HG02973 (cell line): ENCODE results near the gene DISP3.

ENCODE experiments used
- ATAC-seq: cut with Tn5 transposase; IDR thresholded peaks from one replicate; pipeline ENCODE4 v1.9.1; 2021; ENCODE audit warnings: moderate library complexity; ENCODE audit not compliant: unreplicated experiment

The DISP3 gene

DNA sequence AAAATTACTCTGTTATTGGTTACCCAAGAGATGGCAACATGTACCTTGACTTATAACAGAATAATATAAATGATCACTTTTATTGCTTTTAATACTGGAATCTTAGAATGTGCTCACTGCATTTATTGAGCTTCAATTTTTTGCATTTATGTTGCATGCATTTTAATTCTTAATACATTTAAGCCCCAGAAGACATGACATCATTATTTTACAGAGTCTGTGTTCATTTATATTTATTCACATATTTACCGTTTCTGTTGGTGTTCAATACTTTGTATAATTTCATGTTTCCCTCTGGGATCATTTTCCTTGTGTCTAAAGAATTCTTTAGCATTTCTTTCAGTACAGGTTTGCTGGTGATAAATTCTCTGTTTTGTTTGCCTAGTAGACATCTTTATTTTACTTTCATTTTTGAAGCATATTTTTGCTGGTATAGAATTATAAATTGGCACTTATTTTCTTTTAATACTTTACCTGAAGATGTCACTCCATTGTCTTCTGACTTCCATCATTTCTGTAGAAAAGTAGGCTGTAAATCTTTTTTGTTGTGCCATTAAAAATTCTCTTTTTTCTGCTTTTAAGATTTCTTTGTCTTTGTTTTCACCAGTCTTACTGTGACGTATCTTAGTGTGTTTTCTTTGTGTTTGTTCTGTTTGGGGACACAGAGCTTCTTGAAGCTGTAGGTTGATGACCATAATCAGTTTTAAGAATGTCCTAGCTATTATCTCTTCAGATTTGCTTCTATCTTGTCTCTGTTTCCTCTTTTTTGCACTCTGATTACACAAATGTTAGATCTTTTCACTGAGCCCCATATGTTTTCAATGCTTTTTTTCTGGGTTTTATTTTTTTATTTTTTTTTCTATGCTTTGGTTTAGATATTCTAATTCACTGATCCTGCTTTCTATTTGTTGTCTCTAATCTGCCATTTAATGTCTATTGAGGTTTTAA, 26.9 kb downstream of the DISP3 start:
- no peak for ATAC-seq

DNA sequence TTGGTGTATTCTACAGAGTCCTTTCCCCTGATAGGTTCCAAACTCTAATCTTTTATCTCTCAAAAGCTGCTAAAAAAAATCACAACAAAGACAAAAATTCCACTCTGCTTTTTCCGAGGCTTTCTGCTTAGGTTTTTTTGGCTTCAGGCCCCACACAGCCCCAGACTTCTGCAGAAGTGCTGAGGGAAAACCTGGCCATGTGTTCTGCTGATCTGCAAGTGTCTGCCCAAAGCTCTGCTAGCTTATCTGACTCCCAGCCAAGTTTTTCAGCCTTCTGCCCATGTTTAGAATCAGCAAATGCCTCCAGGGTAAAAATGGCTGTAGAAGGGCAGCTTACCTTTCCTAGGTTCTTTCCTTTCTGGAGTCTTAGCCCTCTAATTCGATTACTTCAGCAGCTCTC, 28.4 kb downstream of the DISP3 start:
- no peak for ATAC-seq

DNA sequence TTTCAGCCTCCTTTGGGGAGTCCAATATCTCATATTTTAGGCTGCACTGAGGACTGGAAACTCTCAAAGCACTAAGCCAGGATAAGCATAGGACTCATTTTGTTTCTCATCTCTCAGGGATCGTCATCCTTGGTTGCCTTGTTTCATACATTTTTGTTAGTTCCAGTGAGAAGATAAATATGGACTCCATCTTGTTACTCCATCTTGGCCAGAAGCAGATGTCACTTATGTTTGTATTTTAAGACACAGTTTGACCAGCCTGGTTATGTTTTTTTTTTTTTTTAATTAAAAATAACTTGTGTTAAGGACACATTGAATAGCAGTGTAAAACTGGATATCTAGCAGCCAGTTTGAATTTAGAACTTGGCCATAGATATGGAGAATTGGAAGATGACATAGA, 34.7 kb downstream of the DISP3 start:
- no peak for ATAC-seq

DNA sequence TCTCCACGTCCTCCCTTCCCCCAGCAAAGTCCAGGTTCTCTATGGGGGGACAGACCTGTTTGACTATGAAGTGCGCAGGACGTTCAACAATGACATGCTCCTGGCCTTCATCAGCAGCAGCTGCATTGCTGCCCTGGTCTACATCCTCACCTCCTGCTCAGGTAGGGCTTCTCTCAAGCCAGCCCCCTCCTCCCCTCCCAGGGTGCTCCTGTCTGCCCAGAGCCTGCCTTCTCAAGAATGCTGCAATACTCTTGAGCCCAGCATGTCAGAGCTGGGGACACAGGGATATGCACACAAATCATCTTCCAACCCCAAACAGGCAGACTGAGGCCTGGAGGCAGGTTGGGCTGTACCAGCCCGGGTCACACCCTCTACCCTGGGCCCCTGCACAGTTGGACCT, 35.4 kb downstream of the DISP3 start:
- ATAC-seq = no peak

DNA sequence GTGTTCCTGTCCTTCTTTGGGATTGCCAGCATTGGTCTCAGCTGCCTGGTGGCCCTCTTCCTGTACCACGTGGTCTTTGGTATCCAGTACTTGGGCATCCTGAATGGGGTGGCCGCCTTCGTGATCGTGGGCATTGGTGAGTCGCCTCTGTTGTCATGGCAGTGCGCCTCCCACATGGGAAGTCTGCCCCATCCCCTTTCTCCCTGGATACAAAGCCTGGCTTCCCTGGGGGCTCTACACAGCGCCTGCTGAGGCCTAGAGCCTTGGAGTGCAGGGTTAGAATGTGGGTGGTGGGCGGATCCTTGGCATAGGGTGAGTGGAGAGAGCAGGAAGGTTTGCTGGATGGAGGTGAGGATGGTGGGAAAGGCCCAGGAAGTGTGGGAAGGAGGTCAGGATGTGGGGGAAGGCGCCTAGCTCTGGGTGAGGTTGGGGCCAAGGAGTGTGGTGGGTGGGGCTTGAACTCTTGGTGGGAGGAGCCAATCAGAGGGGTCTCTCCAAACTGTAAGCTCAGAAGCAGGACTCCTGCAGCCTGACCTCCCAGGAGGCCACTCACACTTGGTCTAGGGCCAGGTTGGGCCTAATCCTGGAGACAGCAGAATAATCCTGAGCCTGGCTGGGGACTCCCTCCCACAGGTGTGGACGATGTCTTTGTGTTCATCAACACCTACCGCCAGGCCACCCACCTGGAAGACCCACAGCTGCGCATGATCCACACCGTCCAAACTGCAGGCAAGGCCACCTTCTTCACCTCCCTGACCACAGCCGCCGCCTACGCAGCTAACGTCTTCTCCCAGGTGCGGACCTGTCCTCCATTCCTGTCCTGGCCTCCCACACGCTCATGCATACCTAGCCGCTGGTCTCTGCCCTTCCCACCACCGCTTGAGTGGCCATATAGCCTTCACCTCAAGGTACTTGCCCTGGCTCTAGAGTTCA, 36.7 kb downstream of the DISP3 start:
- ATAC-seq = no peak

DNA sequence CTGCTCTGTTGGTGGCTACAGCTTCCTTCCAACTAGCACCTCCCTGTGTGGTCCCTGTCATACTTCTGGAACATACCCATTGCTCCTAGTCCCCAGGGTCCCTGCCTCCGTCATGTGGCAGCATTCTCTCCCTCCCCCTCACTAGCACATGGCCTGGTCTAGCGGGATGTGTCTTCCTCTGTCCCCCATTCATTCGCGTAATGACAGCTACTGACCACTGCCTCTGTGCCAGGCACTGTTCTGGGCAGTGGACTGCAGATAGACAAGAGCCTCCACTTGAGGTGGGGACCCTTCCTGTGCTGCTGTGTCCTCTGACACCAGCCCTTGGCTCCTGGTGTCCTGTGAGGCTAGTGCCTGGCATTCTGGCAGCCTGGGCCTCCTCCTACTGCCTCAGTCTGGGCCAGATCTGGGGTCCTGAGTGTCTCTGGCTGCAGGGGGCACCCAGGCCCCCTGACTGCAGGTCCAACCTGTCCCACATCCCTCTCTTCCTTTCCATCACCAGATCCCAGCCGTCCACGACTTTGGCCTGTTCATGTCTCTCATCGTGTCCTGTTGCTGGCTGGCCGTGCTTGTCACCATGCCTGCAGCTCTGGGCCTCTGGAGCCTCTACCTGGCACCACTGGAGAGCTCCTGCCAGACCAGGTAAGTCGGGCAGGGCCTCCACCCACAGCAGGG, 38.1 kb downstream of the DISP3 start:
- ATAC-seq = no peak

DNA sequence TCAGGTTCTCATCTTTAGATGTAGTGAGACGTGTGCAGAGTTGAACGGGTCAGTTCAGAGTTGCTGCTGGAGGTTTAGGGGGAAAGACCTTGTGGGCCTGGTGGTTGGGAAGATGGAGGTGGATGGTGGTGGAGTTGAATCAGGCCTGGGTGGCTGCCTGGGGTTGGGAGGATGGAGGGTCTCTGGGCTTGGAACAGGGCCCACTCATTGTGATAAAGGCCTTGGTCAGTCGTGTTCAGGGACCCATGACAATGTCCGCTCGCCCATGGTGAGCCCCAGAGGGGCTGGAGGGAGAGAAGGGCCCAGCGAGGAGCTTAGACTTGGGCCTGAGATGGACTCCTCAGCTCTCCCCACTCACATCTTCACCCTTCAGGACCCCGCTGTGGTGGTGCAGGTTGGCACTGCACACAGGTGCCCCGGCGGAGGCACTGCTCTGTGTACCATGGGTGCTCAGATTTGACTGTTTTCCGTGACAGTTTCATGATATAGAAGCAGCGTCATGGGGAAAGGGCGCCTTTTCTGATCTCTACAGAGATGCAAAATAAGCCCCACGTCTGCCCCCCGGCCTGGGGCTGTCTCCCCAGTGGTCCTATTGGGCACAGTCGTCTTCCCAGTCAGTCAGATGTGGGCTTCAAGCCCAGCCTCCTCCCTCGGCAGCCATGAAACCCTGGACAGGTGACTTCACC, 39.2 kb downstream of the DISP3 start:
- no peak for ATAC-seq

DNA sequence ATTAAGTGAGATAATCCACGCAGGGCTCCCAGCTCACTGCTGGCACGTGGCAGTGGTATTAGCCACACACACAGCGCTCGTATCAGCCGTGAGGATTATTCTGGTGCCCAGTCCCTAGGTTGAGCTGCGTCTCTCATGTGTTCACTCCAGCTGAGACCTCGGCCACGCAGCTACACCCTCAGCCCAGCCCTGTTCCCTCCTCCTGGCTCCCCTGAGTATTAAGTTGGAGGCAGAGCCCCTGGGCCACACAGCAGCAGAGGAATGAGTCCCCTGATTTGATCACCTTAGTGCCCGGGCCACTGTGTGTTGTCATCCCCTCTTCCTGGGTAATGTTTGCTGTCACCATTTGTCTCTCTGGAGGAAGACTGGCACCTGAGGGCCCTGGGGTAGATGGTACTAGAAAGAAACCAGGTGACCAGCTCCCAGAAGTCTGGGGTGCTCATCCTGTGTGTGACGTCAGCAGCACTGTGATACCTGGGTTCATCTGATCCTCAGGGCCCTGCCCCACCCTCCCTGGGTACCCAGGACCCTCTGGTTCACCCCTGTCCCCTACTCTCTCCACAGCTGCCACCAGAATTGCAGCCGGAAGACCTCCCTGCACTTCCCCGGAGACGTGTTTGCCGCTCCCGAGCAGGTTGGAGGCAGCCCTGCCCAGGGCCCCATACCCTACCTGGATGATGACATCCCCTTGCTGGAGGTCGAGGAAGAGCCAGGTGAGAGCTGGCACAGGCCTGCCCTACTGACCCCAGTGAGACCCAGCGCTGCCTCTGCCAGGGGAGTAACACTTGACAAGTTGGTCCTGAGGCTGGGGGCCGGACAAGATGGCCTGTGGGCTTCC, 40.1 kb downstream of the DISP3 start:
- no peak for ATAC-seq

DNA sequence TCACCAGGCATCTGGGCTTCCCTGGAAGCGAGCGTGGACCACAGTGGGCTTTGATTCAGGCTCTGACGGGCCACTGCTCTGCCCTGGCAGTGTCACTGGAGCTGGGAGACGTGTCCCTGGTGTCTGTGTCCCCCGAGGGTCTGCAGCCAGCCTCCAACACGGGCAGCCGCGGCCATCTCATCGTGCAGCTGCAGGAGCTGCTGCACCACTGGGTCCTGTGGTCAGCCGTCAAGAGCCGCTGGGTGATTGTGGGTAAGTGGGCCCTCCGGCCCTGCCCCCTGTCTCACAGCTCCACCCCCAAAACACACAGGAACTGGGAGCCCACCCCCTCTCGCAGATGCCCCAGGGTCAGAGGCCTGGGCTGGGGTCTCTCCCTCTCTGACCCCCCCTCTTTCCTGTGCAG, 40.7 kb downstream of the DISP3 start:
- ATAC-seq = no peak

DNA sequence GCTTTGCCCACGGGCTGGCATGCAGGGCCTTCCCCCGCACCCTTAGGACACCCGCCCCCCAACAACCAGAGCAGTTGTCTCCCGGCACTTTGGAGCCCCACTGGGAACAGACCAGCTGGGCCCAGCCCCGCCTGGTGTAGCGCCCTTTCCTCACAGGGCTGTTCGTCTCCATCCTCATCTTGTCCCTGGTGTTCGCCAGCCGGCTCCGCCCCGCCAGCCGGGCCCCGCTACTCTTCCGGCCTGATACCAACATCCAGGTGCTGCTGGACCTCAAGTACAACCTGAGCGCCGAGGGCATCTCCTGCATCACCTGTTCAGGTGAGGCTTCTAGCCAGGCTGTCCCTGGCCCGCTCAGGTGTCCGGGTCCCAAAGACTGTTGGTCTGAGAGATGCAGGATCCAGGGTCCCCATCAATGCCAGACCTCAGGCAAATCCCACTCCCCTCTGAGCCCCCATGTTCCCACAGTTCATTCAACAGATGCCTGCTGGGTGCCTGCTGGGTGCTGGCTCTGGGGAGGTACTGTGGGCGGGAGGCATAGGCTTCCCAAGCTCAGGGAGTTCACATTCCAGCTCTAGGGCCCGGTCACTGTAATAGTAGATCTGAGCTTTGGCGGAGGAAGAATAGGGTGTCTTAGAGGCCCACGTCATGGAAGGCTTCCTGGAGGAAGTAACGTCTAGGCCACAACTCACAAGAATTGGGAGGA, 41.7 kb downstream of the DISP3 start:
- ATAC-seq = no peak

DNA sequence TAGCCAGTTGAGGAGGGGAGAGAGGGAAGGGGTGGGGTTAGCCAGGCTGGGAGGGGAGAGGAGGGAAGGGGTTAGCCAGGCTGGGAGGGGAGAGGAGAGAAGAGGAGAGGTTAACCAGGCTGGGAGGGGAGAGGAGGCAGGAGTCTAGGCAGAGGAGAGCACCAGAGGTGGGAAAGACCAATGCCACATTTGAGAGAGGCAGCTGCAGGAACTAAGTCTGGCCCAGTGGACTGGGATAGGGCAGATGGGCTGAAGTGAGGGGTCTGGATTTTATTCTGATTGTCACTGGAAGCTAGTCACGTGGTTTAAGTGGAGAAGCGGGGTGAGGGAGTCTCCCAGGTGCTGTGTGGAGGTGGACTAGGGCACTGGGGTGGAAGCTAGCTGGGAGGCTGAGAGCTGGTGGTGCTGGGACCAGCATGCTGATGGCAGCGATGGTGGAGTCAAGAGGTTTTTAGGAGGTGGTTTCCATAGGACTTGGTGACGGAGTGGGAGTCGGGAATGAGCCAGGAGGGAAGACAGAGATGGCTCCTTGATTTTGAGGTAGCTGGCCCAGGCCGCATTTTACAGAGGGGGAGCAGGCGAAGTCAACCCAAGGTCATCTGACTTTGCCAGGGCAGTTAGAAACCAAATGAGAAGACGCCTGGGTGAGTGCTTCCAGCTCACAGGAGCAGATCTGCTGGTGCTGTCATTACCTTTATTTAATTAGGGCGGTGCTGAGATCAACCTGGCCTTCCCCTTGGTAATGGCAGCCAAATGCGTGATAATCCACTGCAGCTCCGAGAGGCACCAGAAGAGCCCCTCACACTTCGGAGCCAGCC, 42.8 kb downstream of the DISP3 start:
- no peak for ATAC-seq

DNA sequence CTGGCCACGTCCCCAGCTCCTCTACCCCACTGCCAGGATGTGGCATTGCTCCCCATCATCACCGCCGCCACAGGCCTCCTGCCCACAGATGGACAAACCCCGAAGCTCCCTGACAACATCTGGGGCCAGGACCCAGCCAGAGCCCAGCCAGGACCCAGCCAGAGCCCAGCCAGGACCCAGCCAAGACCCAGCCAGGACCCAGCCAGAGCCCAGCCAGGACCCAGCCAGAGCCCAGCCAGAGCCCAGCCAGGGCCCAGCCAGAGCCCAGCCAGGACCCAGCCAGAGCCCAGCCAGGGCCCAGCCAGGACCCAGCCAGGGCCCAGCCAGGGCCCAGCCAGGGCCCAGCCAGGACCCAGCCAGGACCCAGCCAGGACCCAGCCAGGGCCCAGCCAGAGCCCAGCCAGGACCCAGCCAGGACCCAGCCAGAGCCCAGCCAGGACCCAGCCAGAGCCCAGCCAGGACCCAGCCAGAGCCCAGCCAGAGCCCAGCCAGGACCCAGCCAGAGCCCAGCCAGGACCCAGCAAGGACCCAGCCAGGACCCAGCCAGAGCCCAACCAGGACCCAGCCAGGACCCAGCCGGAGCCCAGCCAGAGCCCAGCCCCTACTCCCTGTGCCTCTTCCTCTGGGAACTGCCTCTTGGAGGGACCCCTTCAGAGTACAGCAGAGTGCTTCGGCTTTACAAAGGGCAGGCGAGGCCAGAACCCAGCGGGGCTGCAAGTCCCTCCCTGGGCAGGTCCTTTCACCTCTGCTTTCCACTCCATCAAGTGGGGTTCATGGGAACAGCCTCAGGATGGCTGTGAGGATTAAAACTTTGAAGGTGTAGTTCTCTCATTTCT, 43.7 kb downstream of the DISP3 start:
- no peak for ATAC-seq

DNA sequence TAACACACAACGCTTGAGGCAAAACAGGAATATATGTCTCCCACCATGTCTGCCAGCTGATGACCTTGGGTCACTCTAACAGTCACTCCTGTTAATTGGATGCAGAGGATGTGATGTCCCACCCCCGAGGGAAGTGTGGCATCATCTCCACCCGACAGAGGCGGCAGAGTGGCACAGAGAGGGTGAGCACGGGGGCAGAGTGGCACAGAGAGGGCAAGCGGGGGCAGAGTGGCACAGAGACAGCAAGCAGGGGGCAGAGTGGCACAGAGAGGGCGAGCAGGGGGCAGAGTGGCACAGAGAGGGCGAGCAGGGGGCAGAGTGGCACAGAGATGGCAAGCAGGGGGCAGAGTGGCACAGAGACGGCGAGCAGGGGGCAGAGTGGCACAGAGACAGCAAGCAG, 44.3 kb downstream of the DISP3 start:
- ATAC-seq = no peak

DNA sequence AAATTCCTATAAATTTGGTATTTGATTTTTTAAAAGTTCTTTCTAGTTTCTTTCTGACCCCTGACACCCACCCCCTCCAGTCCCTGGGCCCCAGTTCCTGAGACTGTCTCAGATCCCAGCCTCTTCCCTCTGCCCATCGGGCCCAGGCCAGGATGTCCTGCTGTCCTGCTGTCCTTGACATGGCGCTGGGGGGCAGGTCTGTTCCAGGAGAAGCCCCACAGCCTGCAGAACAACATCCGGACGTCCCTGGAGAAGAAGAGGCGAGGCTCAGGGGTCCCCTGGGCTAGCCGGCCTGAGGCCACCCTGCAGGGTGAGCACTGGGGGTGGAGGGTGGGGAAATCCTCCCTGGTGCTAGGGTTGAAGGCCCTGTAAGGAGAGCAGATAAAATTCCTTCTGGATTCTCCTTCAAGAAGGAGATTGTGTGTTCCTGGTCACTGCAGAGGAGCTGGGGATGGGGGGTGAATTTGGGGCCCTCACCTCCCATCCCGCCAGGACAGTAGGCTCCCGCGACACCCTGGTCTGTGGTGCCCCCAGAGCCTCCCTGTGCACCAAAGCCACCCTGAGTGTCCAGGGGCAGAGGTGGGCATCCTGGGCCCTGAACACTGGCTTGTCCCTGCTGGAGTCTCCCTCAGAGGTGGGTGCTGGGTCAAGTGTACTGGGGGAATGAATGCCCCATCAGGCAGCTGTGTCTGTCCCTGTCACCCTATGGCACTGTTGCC, 45.0 kb downstream of the DISP3 start:
- ATAC-seq = no peak

DNA sequence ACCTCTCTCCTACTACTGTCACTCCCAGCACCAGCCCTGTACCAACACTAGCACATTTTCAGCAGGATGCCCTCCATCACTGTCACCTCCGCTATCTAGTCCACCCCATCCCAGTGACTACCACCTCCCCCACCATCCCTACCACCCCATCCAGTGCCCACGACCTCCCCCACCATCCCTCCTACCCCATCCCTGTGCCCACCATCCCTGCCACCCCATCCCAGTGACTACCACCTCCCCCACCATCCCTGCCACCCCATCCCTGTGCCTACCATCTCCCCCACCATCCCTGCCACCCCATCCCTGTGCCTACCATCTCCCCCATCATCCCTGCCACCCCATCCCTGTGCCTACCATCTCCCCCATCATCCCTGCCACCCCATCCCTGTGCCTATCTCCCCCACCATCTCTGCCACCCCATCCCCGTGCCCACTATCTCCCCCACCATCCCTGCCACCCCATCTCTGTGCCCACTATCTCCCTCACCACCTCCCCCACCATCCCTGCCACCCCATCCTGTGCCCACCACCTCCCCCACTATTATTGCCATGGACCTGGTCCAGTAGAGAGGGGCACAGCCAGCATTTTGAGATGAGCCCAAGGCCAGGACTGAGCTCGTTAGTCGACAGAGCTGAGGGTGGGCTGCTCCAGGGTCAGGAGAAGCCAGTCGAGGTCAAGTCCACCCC, 45.7 kb downstream of the DISP3 start:
- ATAC-seq = no peak

DNA sequence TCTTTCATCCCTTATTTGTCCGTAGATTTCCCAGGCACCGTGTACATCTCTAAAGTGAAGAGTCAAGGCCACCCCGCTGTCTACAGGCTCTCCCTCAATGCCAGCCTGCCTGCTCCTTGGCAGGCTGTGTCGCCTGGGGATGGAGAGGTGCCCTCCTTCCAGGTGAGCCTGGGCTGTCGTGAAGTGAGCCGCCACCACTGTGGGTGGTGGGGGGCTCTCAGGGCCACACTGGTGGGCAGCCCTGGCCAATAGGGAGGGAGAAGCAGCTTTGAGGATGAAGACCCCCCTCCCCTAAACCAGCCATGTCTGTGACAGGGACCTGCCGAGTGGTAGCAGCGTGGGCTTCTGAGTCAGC, 46.2 kb downstream of the DISP3 start:
- no peak for ATAC-seq
